Ovary (tissue), 10 donors: ENCODE results near the gene ZNF519. TPM values are rescaled to one million over a fixed set of nuclear protein-coding genes. Genes with fewer than 3 reads are reported as not detected.
A peak's percentile ranks its signal among the peaks of the same experiment; 100 is the strongest.
"Not testable (repeated sequence)": the region's sequence is repeated elsewhere in the genome, so short reads cannot be mapped to it uniquely, and the experiment has no call there.

ENCODE experiments used
- DNase-seq, 5 donors: peaks; one replicate each; pipeline ENCODE4 v3.0.0-alpha.2; 2019 to 2020
- H3K27ac ChIP-seq, 2 donors: fragments of 200-600 bp; one replicate each; pipeline versions ENCODE4 v1.5.1 to v1.8.0; 2019 to 2022
- H3K27me3 ChIP-seq: fragments of 200-600 bp; one replicate; pipeline ENCODE4 v1.8.0; 2022
- H3K36me3 ChIP-seq: fragments of 200-600 bp; sonication (generic); one replicate; pipeline ENCODE4 v1.5.1; 2019
- H3K4me1 ChIP-seq: one replicate; pipeline ENCODE4 v1.8.1; 2013; ENCODE audit warnings: mild to moderate bottlenecking, moderate library complexity; ENCODE audit not compliant: insufficient read depth
- H3K4me3 ChIP-seq: fragments of 200-600 bp; sonication (generic); one replicate; pipeline ENCODE4 v1.5.1; 2017
- H3K9me3 ChIP-seq, 2 donors: fragments of 200-600 bp in 1 of 2; sonication (generic) in 1 of 2; one replicate each; pipeline versions ENCODE4 v1.5.1 to v1.8.1; 2013 to 2019; ENCODE audit warnings: mild to moderate bottlenecking in 1 of 2, moderate library complexity in 1 of 2
- EP300 ChIP-seq: sonication (generic); formaldehyde crosslinking; IDR thresholded peaks from one replicate; pipeline ENCODE4 v1.6.1; 2017; ENCODE audit warnings: antibody characterized with exemption
- POLR2A ChIP-seq: fragments of 450-650 bp; IDR thresholded peaks from one replicate; pipeline ENCODE4 v1.6.1; 2017; ENCODE audit warnings: antibody characterized with exemption, mild to moderate bottlenecking, moderate library complexity
- WGBS, 3 donors: extraction: QIAGEN DNeasy Blood & Tissue Kit in 1 of 3; methylation state at CpG; one replicate each; pipeline versions ENCODE4 v1.1.5 to v1.1.7; 2013 to 2017; 5-methylcytosine and 5-hydroxymethylcytosine counted together
- intact Hi-C, 4 donors: fragments of 100-400 bp; cut with DNase I; formaldehyde crosslinking; loops; one replicate each; pipeline versions ENCODE4 v1.11.0 to v1.15.1; 2022 to 2023
- long read RNA-seq, 3 donors: library from polyadenylated mRNA in 2 of 3; unstranded in 2 of 3; transcript quantifications; one replicate each; pipeline ENCODE4 v2.0.0 and lab custom pipeline, GENCODE V29; 2021 to 2026
- polyA plus RNA-seq, 2 donors: library from polyadenylated mRNA; stranded (reverse); fragments of 200-250 nt in 1 of 2; fragments of 350-450 nt in 1 of 2; fragmentation: Illumina TruSeq in 1 of 2; extraction: RNeasy Lipid Tissue Mini Kit (QIAGEN cat#74804) in 1 of 2; gene quantifications; one replicate each; pipeline ENCODE4 v1.2.3, GENCODE V29; 2013 to 2014
- total RNA-seq, 7 donors: library from RNA; depleted of rRNA in 2 of 7; stranded (reverse); fragments of >200 nt in 2 of 7; fragmentation: NEBNext Ultra II Directional in 3 of 7; extraction: Animal tissue kit (Norgen Biotek cat#: 25700) in 3 of 7; gene quantifications; one replicate each; pipeline versions ENCODE4 v1.1.0 to v1.2.4, GENCODE V29; 2016 to 2023
- TF ChIP-seq, protein P1 (sequence below), 3 donors: fragments of 450-650 bp in 2 of 3; fragments of 200-600 bp in 1 of 3; IDR thresholded peaks; one replicate each; pipeline versions ENCODE4 v1.5.1 to v1.8.0; 2016 to 2022; ENCODE audit warnings: antibody characterized with exemption in 3 of 3, mild to moderate bottlenecking in 1 of 3
- donor health status: DM: no; HTN: no; CAD: no; lungs with moderate emphysema.
- donor health status: DM: no; HTN: no; CAD: no.
- donor health status: Bipolar disorder and iron deficiency.
- donor health status: DM: yes; HTN: yes; CAD: no.
- donor health status: DM: no; HTN: no; CAD: no.
- donor health status: DM: yes; HTN: yes; CAD: no.

The ZNF519 gene
- total RNA-seq (10 to 100 TPM in 2 of 7 donors, 1 to 10 TPM in 5; 6.8 to 13.1 (median 9.2) TPM), polyA plus RNA-seq (1 to 10 TPM; 5.1 to 8.9 TPM)
- long read RNA-seq, donor 1, full-length matches to known transcripts: 12 of 16 reads
- long read RNA-seq, donor 1, partial matches to known transcripts: 0 of 16 reads
- long read RNA-seq, donor 1, other reads (novel, unspliced or antisense): 4 of 16 reads
- long read RNA-seq, donor 2, full-length matches to known transcripts: 8 of 8 reads
- long read RNA-seq, donor 2, partial matches to known transcripts: 0 of 8 reads
- long read RNA-seq, donor 2, other reads (novel, unspliced or antisense): 0 of 8 reads
- long read RNA-seq, donor 3, partial matches to known transcripts: 1 of 8 reads
- long read RNA-seq, donor 3, other reads (novel, unspliced or antisense): 2 of 8 reads

DNA sequence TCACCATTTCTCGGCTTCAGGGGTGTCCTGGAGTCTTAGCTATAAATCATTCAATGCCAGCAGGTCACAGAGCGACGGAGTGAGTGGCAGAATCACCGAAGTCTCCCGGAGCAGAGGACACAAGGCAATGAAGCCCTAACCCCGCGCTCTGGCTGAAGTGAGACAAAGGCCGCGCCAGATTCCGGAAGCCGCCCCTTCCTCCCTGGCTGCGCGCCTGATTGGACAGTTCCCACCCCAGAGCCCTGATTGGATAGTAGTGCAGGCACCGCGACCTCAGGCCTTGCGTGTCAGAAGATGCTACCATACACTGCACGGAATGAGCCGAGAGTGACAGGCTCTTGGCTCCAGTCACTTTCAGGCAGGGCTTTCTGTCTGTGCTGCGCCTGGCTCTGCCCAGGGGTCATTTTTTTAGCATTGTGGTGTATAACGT lies at the start of gene ZNF519:
ZNF519 (minus strand) TSS at position 165 of the 430 bp plus-strand sequence; CDS start at position 7, 158 bp downstream.
- H3K27me3 ChIP-seq, intact Hi-C loops, H3K9me3 ChIP-seq, H3K4me1 ChIP-seq, H3K36me3 ChIP-seq: not testable (repeated sequence)
- peak within 1 kb of the TSS in 1 of 2 donors; percentile 6 for H3K27ac ChIP-seq
- H3K4me3 ChIP-seq: peak within 1 kb of the TSS; percentile 73
- DNase-seq: peak; percentile 91 to 94 (median 94)
- 0% methylated on average over 18 to 20 of the region's 20 CpGs for WGBS, 3 donors

DNA sequence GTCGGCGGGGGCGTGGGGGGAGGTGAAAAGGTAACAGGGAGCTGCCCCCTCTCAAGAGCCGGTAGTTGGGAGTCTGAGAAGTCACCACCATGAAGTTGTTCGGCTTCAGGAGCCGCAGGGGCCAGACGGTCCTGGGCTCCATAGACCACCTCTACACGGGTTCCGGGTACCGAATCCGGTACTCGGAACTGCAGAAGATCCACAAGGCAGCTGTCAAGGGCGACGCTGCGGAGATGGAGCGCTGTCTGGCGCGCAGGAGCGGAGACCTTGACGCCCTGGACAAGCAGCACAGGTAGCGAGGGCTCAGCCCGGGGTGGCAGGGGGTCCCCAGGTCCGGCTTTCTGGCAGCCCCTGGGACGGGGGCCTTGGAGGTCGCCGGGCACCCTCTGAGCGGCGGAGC lies 47.1 kb upstream of the ZNF519 start:
- no peaks in the 10 kb centered on the region for H3K27me3 ChIP-seq
- no peak for DNase-seq
- no peak overlapping the region for H3K4me3 ChIP-seq
- H3K36me3 ChIP-seq: no peaks in the 10 kb centered on the region
- whole genome bisulfite sequencing, 3 donors: 10 to 55% (median 36%) methylated on average over 25 to 28 of the region's 28 CpGs
- H3K4me1 ChIP-seq: no peaks in the 10 kb centered on the region
- TF ChIP-seq POLR2A: no peak
- TF ChIP-seq, protein P1, sequence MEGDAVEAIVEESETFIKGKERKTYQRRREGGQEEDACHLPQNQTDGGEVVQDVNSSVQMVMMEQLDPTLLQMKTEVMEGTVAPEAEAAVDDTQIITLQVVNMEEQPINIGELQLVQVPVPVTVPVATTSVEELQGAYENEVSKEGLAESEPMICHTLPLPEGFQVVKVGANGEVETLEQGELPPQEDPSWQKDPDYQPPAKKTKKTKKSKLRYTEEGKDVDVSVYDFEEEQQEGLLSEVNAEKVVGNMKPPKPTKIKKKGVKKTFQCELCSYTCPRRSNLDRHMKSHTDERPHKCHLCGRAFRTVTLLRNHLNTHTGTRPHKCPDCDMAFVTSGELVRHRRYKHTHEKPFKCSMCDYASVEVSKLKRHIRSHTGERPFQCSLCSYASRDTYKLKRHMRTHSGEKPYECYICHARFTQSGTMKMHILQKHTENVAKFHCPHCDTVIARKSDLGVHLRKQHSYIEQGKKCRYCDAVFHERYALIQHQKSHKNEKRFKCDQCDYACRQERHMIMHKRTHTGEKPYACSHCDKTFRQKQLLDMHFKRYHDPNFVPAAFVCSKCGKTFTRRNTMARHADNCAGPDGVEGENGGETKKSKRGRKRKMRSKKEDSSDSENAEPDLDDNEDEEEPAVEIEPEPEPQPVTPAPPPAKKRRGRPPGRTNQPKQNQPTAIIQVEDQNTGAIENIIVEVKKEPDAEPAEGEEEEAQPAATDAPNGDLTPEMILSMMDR (IDR thresholded peaks at IDR 0.05): no peak
- TF ChIP-seq EP300: no peak
- H3K9me3 ChIP-seq: no peaks in the 10 kb centered on the region
- intact Hi-C loops: no loop called here
- no peak overlapping the region for H3K27ac ChIP-seq

DNA sequence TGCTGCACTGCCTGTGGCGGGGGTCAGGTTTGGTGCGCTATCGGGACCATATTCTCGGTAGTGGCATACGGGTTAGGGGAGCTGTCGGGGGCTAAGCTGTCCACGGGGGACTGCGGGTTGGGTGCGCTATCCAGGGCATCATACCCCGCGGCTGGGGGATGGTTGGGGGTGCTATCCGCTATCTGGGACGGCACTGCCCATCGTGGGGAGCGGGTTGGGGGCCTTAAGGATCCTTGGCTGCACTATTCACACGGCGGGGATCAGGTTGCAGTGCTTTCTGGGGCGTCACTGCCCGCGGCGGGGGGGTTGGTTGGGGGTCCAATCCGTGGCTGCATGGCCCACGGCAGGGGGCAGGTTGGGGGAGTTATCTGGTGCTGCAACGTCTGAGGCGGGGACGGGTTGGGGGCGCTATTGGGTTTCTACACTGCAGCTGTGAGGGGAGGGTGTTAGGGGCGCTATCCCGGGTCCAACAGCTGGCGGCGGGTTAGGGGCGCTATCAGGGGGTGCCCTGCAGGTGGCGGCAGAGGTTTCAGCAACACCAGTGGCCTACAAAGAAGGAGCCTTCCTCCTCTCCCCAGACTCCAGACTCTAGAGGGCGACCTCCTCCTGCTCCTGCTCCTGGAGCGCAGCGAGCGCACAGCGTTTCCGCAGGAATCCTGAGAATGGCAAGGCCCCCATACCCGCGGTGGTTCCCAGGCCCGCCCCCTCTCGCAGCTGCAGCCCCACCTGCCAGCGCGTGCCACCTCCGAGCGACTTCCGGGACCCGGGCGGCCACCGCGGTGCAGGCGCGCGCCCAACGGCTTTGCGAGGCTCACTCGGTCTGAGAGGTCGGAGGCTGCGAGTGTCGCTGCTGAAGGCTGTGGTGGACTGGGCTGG lies 46.3 kb upstream of the ZNF519 start:
- H3K27me3 ChIP-seq, intact Hi-C loops, H3K27ac ChIP-seq, H3K4me1 ChIP-seq, H3K4me3 ChIP-seq, H3K36me3 ChIP-seq, H3K9me3 ChIP-seq: not testable (repeated sequence)
- DNase-seq: peak in 1 of 5 donors; percentile 37
- WGBS, 3 donors: 30 to 49% (median 34%) methylated on average over 48 to 61 of the region's 61 CpGs

DNA sequence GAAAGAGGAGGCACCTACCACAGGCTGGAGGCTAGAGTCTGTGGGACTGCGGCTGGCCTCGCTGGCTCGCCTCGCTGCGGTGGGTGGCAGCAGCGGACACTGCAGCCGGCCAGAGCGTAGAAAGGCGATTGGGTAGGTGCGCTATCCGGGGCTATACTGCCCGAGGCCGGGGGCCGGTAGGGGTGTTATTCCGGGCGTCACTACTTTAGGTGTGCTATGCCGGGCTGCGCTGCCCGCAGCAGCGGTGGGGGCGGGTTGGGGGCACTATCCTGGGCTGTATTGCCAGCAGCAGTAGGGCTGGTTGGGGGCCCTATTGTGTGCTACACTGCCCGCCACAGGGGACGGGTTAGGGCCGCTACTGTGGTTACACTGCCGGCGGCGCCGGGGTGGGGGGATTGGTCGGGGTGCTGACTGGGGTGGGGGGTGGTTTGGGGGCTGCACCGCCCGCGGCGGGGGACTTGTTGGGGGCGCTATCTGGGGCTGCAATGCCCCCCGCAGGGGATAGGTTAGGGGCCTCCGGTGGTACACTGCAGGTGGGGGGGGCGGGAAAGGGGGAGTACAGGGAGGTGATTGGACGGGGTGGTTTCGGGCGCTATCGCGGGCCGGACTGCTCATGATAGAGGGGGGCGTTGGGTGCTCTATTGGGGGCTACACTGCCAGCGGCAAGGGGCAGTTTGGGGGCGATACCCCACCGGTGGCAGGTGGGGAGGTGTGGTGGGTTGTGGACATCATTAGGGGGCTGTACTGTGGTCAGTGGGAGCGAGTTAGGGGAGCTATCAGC lies 45.5 kb upstream of the ZNF519 start:
- DNase-seq, H3K27me3 ChIP-seq, H3K9me3 ChIP-seq, H3K4me3 ChIP-seq, H3K4me1 ChIP-seq, H3K36me3 ChIP-seq, intact Hi-C loops, H3K27ac ChIP-seq: not testable (repeated sequence)
- 91 to 95% (median 95%) methylated on average over 24 to 48 of the region's 48 CpGs for WGBS, 3 donors

DNA sequence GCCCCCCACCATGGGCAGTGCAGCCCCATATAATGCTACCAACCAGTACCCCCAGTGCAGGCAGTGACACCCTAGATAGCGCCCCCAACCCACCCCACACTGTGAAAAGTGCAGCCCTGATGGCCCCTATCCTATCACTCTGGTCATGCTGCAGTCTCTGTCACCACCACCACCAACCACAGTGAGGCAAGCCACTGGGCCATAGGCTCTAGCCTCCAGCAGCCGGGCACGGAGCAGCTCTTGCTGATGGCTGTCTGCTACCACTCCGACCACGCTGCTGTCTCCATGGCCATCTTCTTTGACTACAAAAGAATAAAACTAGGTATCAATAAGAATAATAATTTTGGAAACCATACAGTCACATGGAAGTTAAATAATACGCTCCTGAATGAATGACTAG lies 43.2 kb upstream of the ZNF519 start:
- WGBS, 3 donors: 80 to 91% (median 81%) methylated on average over 6 of the region's 6 CpGs
- intact Hi-C loops: not testable (repeated sequence)

DNA sequence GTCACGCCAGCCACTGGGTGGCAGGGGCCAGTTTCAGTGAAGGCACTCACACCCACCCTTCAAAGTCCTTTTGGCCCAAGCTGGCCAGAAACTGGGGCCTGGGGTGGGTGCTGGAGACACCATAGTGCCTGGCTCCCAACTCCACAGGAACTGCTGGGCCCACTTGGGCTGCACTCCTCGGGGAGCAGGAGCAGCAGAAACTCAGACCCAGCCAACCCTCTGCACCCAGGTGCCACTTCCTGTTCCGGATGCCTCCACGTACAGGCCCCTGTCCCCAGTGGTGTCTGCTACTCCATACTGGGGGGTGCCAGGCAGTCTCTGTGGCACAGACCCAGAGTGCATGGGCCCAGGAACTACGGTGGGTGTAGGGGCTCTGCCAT lies 42.5 kb upstream of the ZNF519 start:
- Histone ChIP-seq H3K27me3 (no peaks in the 10 kb centered on the region), H3K36me3 (no peaks in the 10 kb centered on the region), H3K4me3 (no peak overlapping the region), H3K27ac (no peak overlapping the region), H3K4me1 (no peaks in the 10 kb centered on the region), H3K9me3 (no peaks in the 10 kb centered on the region)
- intact Hi-C loops: no loop called here
- no peak for DNase-seq
- 81 to 87% (median 84%) methylated on average over 5 of the region's 5 CpGs for WGBS, 3 donors
- TF ChIP-seq EP300: no peak
- TF ChIP-seq, protein P1 (IDR thresholded peaks at IDR 0.05): no peak

More for the DNA sequence above, 43.2 kb upstream of the ZNF519 start:
- not testable (repeated sequence) for H3K36me3 ChIP-seq, H3K27me3 ChIP-seq, H3K9me3 ChIP-seq, DNase-seq, H3K4me3 ChIP-seq, H3K4me1 ChIP-seq, H3K27ac ChIP-seq

DNA sequence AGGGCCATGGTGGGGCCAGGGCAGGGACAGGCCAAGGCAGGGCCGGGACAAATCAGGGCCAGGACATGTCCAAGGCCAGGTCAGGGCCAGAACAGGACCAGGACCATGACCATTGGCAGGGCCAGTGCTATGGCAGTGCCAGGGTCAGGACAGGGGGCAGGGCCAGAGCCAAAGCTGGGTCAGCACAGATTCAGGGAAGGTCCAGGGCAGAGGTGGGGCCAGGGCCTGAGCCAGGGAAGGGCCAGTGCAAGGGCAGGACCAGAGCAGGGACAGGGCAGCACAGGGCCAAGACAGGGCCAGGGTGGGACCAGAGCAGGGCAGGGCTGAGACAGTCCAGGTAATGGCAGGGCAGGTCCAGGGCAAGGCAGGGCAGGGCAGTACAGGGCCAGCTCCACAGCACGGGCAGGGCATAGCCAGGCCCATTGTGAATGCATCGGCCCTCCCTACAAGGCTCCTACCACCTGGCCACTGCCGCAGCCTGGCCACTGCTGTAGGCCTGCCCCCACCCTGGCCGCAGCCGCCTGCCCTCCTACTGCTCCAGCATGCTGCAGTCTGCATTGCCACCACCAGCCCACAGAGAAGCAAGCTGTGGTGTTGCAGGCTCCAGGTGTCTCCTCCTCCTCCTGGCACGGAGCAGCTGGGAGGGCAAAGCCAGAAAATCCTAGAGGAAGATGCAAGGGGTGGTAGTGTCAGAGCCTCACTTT lies 41.9 kb upstream of the ZNF519 start:
- H3K9me3 ChIP-seq, H3K27me3 ChIP-seq, H3K27ac ChIP-seq, intact Hi-C loops, H3K4me3 ChIP-seq, DNase-seq, H3K4me1 ChIP-seq, H3K36me3 ChIP-seq: not testable (repeated sequence)
- WGBS, 3 donors: 88 to 90% (median 89%) methylated on average over 5 to 7 of the region's 7 CpGs

DNA sequence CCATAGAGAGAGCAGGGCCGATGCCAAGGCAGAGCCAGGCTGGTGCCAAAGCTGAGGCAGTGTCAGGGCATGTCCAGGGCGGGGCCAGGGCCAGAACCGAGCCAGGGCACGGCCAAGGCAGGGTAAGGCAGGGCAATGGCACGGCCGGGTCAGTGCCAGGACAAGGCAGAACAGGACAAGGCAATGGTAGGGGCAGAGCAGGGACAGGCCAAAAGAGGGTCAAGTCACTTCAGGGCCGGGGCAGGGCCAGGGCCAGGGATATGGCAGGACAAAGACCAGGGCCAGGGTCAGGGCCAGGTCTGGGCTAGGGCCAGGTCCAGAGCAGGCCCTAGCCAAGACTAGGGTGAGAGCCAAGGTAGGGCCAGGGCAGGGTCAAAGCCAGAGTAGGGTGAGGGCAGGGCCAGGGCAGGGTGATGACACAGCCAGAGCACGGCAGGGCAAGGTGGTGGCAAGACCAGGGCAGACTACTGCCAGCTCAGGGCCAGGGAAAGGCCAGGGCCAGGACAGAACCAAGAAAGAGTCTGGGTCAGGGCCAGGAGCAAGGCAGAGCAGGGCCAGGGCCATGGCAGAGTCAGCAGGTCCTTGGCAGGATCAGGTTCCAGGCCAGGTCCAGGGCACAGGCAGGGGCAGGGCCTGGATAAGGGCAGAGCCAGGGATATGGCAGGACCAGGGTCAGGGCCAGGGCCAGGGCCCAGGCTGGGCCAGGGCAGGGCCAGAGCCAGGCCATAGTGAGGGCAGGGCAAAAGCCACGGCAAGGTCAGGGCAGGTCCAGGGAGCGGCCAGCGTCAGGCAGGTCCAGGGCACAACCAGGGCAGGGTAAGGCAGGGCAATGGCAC lies 41.1 kb upstream of the ZNF519 start:
- intact Hi-C loops, H3K27me3 ChIP-seq: not testable (repeated sequence)

More for the DNA sequence above, 41.1 kb upstream of the ZNF519 start:
- not testable (repeated sequence) for DNase-seq, H3K9me3 ChIP-seq, H3K4me3 ChIP-seq, H3K27ac ChIP-seq, H3K36me3 ChIP-seq, H3K4me1 ChIP-seq
- 76 to 83% (median 82%) methylated on average over 11 of the region's 11 CpGs for WGBS, 3 donors
